Measurements from ENCODE around the gene PACRG.

Gene PACRG

DNA sequence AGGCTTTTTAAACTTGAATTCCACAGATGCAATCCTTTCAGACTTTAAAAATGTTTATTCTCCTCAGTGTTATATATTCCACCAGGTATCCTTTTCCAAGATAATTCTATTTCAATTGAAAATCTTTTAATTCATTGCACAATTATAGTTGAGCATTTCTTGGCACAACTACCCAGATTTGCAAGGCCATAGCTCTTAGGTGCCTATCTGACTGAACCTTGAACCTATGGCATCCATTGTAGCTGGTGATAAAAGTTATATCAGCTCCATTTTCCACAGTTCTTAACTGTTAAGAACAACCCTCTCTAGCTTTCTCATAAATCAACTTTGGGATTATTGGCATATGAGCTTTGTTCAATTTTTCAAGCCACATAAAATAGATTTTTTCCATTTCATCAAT lies 42.4 kb downstream of the PACRG start:
- no peak overlapping the region for H4K5ac ChIP-seq (ENCODE audit: low read length)
- no peak for DNase-seq

DNA sequence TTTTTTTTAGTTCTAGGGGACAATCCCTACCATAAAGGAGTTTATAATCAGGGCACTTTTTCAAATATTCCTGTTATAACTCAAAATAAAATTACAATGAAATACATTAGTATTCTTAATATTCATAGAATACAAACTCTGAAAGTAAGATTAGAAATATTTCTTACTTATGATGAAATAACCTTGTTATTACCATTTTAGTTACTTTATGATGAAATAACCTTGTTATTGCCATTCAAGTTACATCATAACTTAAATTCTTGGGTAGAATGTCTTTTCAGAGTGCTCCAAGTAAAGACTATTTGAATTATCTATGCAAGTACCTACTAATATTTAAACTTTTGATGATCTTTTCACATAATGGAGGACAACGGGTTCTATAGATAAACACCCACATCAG lies 43.2 kb downstream of the PACRG start:
- no peak overlapping the region for H3K4me2 ChIP-seq (ENCODE audit: low read length)
- no peak overlapping the region for H3K18ac ChIP-seq (ENCODE audit: low read length)
- H4K8ac ChIP-seq (ENCODE audit: low read depth, low read length), result no peak overlapping the region
- H3K79me2 ChIP-seq (ENCODE audit: control insufficient read depth, insufficient read depth, low read length), result no peaks in the 10 kb centered on the region
- no peak overlapping the region for H3K4me3 ChIP-seq (ENCODE audit: low read length)
- H3K23ac ChIP-seq (ENCODE audit: low read length), result no peak overlapping the region
- H3K4ac ChIP-seq (ENCODE audit: low read depth, low read length), result no peak overlapping the region
- no peak overlapping the region for H2BK15ac ChIP-seq (replicated peaks; ENCODE audit: low read depth)
- H2AK5ac ChIP-seq (ENCODE audit: low read length), result no peak overlapping the region
- no peak overlapping the region for H2BK5ac ChIP-seq (ENCODE audit: low read length)
- H4K5ac ChIP-seq (ENCODE audit: low read length), result no peak overlapping the region
- H3K4me1 ChIP-seq (ENCODE audit: control insufficient read depth, low read depth, low read length), result no peaks in the 10 kb centered on the region
- H3K79me1 ChIP-seq (ENCODE audit: low read length), result no peaks in the 10 kb centered on the region
- H3K27ac ChIP-seq (ENCODE audit: low read depth, low read length), result no peak overlapping the region
- no peak overlapping the region for H3K56ac ChIP-seq (ENCODE audit: low read length)
- no peak for DNase-seq
- H3K9ac ChIP-seq (ENCODE audit: low read length), result no peak overlapping the region
- H3K27me3 ChIP-seq (ENCODE audit: insufficient read depth, low read length, poor library complexity), result no peaks in the 10 kb centered on the region
- no peaks in the 10 kb centered on the region for H3K36me3 ChIP-seq (ENCODE audit: control insufficient read depth, insufficient read depth, low read length)
- no CpG with 5 or more reads among the region's 1 CpG for WGBS (ENCODE audit: extremely low coverage, insufficient coverage, low lambda C conversion rate)
- H2BK120ac ChIP-seq (ENCODE audit: low read depth, low read length), result no peak overlapping the region

More for the DNA sequence above, 42.4 kb downstream of the PACRG start:
- no peak overlapping the region for H3K23ac ChIP-seq (ENCODE audit: low read length)
- H3K79me1 ChIP-seq (ENCODE audit: low read length), result no peaks in the 10 kb centered on the region
- no peak overlapping the region for H3K9ac ChIP-seq (ENCODE audit: low read length)
- no peak overlapping the region for H2BK15ac ChIP-seq (replicated peaks; ENCODE audit: low read depth)
- no peak overlapping the region for H3K56ac ChIP-seq (ENCODE audit: low read length)
- no peak overlapping the region for H4K8ac ChIP-seq (ENCODE audit: low read depth, low read length)
- H3K4me3 ChIP-seq (ENCODE audit: low read length), result no peak overlapping the region
- no peak overlapping the region for H2BK5ac ChIP-seq (ENCODE audit: low read length)
- H3K18ac ChIP-seq (ENCODE audit: low read length), result no peak overlapping the region
- H2BK120ac ChIP-seq (ENCODE audit: low read depth, low read length), result no peak overlapping the region
- no peaks in the 10 kb centered on the region for H3K79me2 ChIP-seq (ENCODE audit: control insufficient read depth, insufficient read depth, low read length)
- no peak overlapping the region for H3K4me2 ChIP-seq (ENCODE audit: low read length)
- H3K27ac ChIP-seq (ENCODE audit: low read depth, low read length), result no peak overlapping the region
- H3K4me1 ChIP-seq (ENCODE audit: control insufficient read depth, low read depth, low read length), result no peaks in the 10 kb centered on the region
- no peaks in the 10 kb centered on the region for H3K27me3 ChIP-seq (ENCODE audit: insufficient read depth, low read length, poor library complexity)
- no peak overlapping the region for H2AK5ac ChIP-seq (ENCODE audit: low read length)
- H3K36me3 ChIP-seq (ENCODE audit: control insufficient read depth, insufficient read depth, low read length), result no peaks in the 10 kb centered on the region
- no peak overlapping the region for H3K4ac ChIP-seq (ENCODE audit: low read depth, low read length)

DNA sequence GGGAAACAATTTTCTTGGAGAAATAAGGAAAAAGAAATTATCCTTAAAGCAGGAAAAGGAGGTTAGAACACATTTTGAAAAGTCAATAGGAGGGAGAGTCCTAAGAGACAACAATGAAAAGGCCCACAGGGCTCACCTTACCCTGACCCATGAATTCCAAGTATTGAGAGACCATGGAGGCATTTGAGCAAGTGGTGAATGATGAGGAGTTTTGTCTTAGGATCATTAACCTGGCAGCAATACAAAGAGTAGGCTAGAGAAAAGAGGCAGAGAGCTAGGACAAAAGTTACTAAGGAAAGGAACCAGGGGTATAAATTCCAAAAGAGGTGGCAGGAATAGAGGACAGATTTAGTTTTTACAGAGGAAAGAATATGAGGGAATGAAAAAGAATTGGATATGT lies 44.7 kb downstream of the PACRG start:
- no peak overlapping the region for H2BK15ac ChIP-seq (replicated peaks; ENCODE audit: low read depth)
- H4K8ac ChIP-seq (ENCODE audit: low read depth, low read length), result no peak overlapping the region
- H3K18ac ChIP-seq (ENCODE audit: low read length), result no peak overlapping the region
- H2BK5ac ChIP-seq (ENCODE audit: low read length), result no peak overlapping the region
- H3K4me1 ChIP-seq (ENCODE audit: control insufficient read depth, low read depth, low read length), result no peaks in the 10 kb centered on the region
- H3K23ac ChIP-seq (ENCODE audit: low read length), result no peak overlapping the region
- H3K27me3 ChIP-seq (ENCODE audit: insufficient read depth, low read length, poor library complexity), result no peaks in the 10 kb centered on the region
- no peaks in the 10 kb centered on the region for H3K36me3 ChIP-seq (ENCODE audit: control insufficient read depth, insufficient read depth, low read length)
- no peaks in the 10 kb centered on the region for H3K79me1 ChIP-seq (ENCODE audit: low read length)
- H3K27ac ChIP-seq (ENCODE audit: low read depth, low read length), result no peak overlapping the region
- H3K4me2 ChIP-seq (ENCODE audit: low read length), result no peak overlapping the region
- no peak overlapping the region for H4K5ac ChIP-seq (ENCODE audit: low read length)
- no peak for DNase-seq
- no peak overlapping the region for H3K56ac ChIP-seq (ENCODE audit: low read length)
- no peak overlapping the region for H2AK5ac ChIP-seq (ENCODE audit: low read length)
- no peak overlapping the region for H3K9ac ChIP-seq (ENCODE audit: low read length)
- H3K79me2 ChIP-seq (ENCODE audit: control insufficient read depth, insufficient read depth, low read length), result no peaks in the 10 kb centered on the region
- H3K4ac ChIP-seq (ENCODE audit: low read depth, low read length), result no peak overlapping the region
- H2BK120ac ChIP-seq (ENCODE audit: low read depth, low read length), result no peak overlapping the region
- H3K4me3 ChIP-seq (ENCODE audit: low read length), result no peak overlapping the region

DNA sequence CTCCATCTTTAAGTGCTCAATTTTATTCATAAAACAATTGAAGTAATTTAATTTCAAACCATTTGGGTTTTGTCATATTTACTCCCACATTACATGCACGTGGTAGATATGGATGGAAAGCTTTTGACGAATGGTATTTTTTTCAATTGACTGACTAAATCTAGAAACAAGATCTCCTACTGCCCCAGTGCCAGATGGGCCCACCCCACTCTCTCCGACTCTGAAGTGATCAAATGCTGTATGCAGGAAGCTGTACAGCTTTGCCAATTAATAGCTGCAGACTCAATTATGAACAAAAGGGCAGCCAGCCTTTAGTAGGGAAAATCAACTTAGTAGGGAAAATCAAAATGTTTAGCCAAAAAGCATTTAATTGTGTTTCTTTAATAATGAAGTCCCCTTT lies 46.2 kb downstream of the PACRG start:
- no peak for DNase-seq
- Histone ChIP-seq H3K36me3 (ENCODE audit: control insufficient read depth, insufficient read depth, low read length) (no peaks in the 10 kb centered on the region), H3K79me1 (ENCODE audit: low read length) (no peaks in the 10 kb centered on the region), H3K4me3 (ENCODE audit: low read length) (no peak overlapping the region), H3K56ac (ENCODE audit: low read length) (no peak overlapping the region), H3K79me2 (ENCODE audit: control insufficient read depth, insufficient read depth, low read length) (no peaks in the 10 kb centered on the region), H3K27ac (ENCODE audit: low read depth, low read length) (no peak overlapping the region), H3K27me3 (ENCODE audit: insufficient read depth, low read length, poor library complexity) (no peaks in the 10 kb centered on the region), H2BK120ac (ENCODE audit: low read depth, low read length) (no peak overlapping the region), H3K4ac (ENCODE audit: low read depth, low read length) (no peak overlapping the region), H2AK5ac (ENCODE audit: low read length) (no peak overlapping the region), H3K23ac (ENCODE audit: low read length) (no peak overlapping the region), H3K9ac (ENCODE audit: low read length) (no peak overlapping the region), H3K4me2 (ENCODE audit: low read length) (no peak overlapping the region), H4K8ac (ENCODE audit: low read depth, low read length) (no peak overlapping the region), H2BK15ac (replicated peaks; ENCODE audit: low read depth) (no peak overlapping the region), H3K18ac (ENCODE audit: low read length) (no peak overlapping the region), H3K4me1 (ENCODE audit: control insufficient read depth, low read depth, low read length) (no peaks in the 10 kb centered on the region), H2BK5ac (ENCODE audit: low read length) (no peak overlapping the region), H4K5ac (ENCODE audit: low read length) (no peak overlapping the region)
- WGBS (ENCODE audit: extremely low coverage, insufficient coverage, low lambda C conversion rate), result no CpG with 5 or more reads among the region's 3 CpGs

DNA sequence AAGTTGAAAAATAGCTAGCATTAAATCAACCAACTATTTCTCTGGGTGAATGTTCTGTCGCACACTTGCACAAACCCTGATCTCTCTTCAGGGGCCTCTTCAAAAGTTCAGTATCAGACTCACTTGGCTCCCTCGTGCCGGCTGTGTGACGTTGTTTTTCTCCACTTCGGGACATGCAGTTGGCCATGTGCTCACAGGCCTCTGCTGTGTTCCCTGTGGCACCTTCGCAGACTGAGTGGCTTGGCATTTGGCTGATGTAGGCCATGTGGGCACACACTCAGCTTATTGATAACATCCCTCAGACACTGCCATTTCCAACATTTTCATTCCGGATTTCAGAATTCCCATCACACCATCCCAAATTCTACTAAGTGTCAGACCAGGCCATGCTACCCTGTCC lies 49.3 kb downstream of the PACRG start:
- H3K4me1 ChIP-seq (ENCODE audit: control insufficient read depth, low read depth, low read length), result no peaks in the 10 kb centered on the region
- no peak overlapping the region for H2BK5ac ChIP-seq (ENCODE audit: low read length)
- no peak overlapping the region for H2AK5ac ChIP-seq (ENCODE audit: low read length)
- H2BK120ac ChIP-seq (ENCODE audit: low read depth, low read length), result no peak overlapping the region
- DNase-seq, result no peak
- H2BK15ac ChIP-seq (replicated peaks; ENCODE audit: low read depth), result no peak overlapping the region
- no peak overlapping the region for H3K23ac ChIP-seq (ENCODE audit: low read length)
- H3K4me2 ChIP-seq (ENCODE audit: low read length), result no peak overlapping the region
- H4K5ac ChIP-seq (ENCODE audit: low read length), result no peak overlapping the region
- H3K27me3 ChIP-seq (ENCODE audit: insufficient read depth, low read length, poor library complexity), result no peaks in the 10 kb centered on the region
- no peak overlapping the region for H3K18ac ChIP-seq (ENCODE audit: low read length)
- no peak overlapping the region for H4K8ac ChIP-seq (ENCODE audit: low read depth, low read length)
- no peak overlapping the region for H3K27ac ChIP-seq (ENCODE audit: low read depth, low read length)
- no peaks in the 10 kb centered on the region for H3K79me2 ChIP-seq (ENCODE audit: control insufficient read depth, insufficient read depth, low read length)
- no CpG with 5 or more reads among the region's 7 CpGs for WGBS (ENCODE audit: extremely low coverage, insufficient coverage, low lambda C conversion rate)
- H3K36me3 ChIP-seq (ENCODE audit: control insufficient read depth, insufficient read depth, low read length), result no peaks in the 10 kb centered on the region
- no peak overlapping the region for H3K4ac ChIP-seq (ENCODE audit: low read depth, low read length)
- no peak overlapping the region for H3K9ac ChIP-seq (ENCODE audit: low read length)
- no peaks in the 10 kb centered on the region for H3K79me1 ChIP-seq (ENCODE audit: low read length)
- H3K56ac ChIP-seq (ENCODE audit: low read length), result no peak overlapping the region
- H3K4me3 ChIP-seq (ENCODE audit: low read length), result no peak overlapping the region

DNA sequence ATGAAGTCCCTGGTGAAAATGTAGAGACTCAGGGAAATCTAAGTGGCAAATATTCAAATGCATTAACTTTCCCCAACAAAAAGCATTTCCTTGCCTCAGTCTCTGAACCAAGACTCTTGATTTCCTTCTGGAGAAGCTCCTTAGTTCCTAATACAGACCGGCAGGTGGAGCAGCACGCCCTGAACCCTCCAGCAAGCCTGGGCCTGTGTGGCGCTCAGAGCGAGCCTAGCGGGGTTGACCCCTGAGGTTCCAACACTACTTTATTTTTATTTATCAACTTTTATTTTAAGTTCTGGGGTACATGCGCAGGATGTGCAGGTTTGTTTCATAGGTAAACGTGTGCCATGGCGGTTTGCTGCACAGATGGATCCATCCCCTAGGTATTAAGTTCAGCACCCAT lies 50.8 kb downstream of the PACRG start:
- H3K4me2 ChIP-seq (ENCODE audit: low read length), result no peak overlapping the region
- H3K23ac ChIP-seq (ENCODE audit: low read length), result no peak overlapping the region
- no peak overlapping the region for H3K27ac ChIP-seq (ENCODE audit: low read depth, low read length)
- H3K79me2 ChIP-seq (ENCODE audit: control insufficient read depth, insufficient read depth, low read length), result no peaks in the 10 kb centered on the region
- H2BK5ac ChIP-seq (ENCODE audit: low read length), result no peak overlapping the region
- no peak overlapping the region for H4K8ac ChIP-seq (ENCODE audit: low read depth, low read length)
- DNase-seq, result no peak
- H3K4me1 ChIP-seq (ENCODE audit: control insufficient read depth, low read depth, low read length), result no peaks in the 10 kb centered on the region
- H3K56ac ChIP-seq (ENCODE audit: low read length), result no peak overlapping the region
- no peaks in the 10 kb centered on the region for H3K79me1 ChIP-seq (ENCODE audit: low read length)
- no peaks in the 10 kb centered on the region for H3K27me3 ChIP-seq (ENCODE audit: insufficient read depth, low read length, poor library complexity)
- no peak overlapping the region for H2BK120ac ChIP-seq (ENCODE audit: low read depth, low read length)
- no peak overlapping the region for H3K9ac ChIP-seq (ENCODE audit: low read length)
- H2AK5ac ChIP-seq (ENCODE audit: low read length), result no peak overlapping the region
- H3K4me3 ChIP-seq (ENCODE audit: low read length), result no peak overlapping the region
- no peak overlapping the region for H3K4ac ChIP-seq (ENCODE audit: low read depth, low read length)
- no peaks in the 10 kb centered on the region for H3K36me3 ChIP-seq (ENCODE audit: control insufficient read depth, insufficient read depth, low read length)
- no peak overlapping the region for H2BK15ac ChIP-seq (replicated peaks; ENCODE audit: low read depth)
- H3K18ac ChIP-seq (ENCODE audit: low read length), result no peak overlapping the region
- no CpG with 5 or more reads among the region's 8 CpGs for WGBS (ENCODE audit: extremely low coverage, insufficient coverage, low lambda C conversion rate)
- no peak overlapping the region for H4K5ac ChIP-seq (ENCODE audit: low read length)

Data from mesendoderm (in vitro differentiated cells).